GM23338 (cell line): ENCODE measurements around the gene ATP1B3. TPM values are rescaled to one million over a fixed set of nuclear protein-coding genes. Genes with fewer than 3 reads are reported as not detected.

Experiments used
- ATAC-seq: fragments of 200-7000 bp; cut with Tn5 transposase; 3 replicates; pipeline ENCODE4 v1.9.1; 2020
- DNase-seq: peaks from one replicate; pipeline ENCODE4 v3.0.0-alpha.2; 2015; ENCODE audit warnings: low spot score
- H2AFZ ChIP-seq: fragments of 200-600 bp; sonication (generic); 2 replicates; pipeline ENCODE4 v1.8.0; 2016; ENCODE audit warnings: antibody characterized with exemption, mild to moderate bottlenecking, moderate library complexity
- H3F3A ChIP-seq: fragments of 200-600 bp; sonication (generic); replicated peaks from 2 replicates; pipeline ENCODE4 v1.8.0; 2017; ENCODE audit warnings: antibody characterized with exemption, mixed run types, low read depth
- H3K27ac ChIP-seq: fragments of 200-600 bp; sonication (generic); 2 replicates; pipeline ENCODE4 v1.6.1; 2016; ENCODE audit warnings: low read depth
- H3K27me3 ChIP-seq: fragments of 200-600 bp; sonication (generic); 2 replicates; pipeline ENCODE4 v1.8.0; 2016; ENCODE audit warnings: mild to moderate bottlenecking, mixed run types, moderate library complexity; ENCODE audit not compliant: insufficient read depth
- H3K36me3 ChIP-seq: fragments of 200-600 bp; sonication (generic); 2 replicates; pipeline ENCODE4 v1.8.0; 2016; ENCODE audit warnings: mild to moderate bottlenecking; ENCODE audit not compliant: insufficient read depth
- H3K4me1 ChIP-seq: fragments of 200-600 bp; sonication (generic); 2 replicates; pipeline ENCODE4 v1.8.0; 2016; ENCODE audit warnings: mild to moderate bottlenecking, moderate library complexity; ENCODE audit not compliant: insufficient read depth
- H3K4me2 ChIP-seq: fragments of 200-600 bp; sonication (generic); 2 replicates; pipeline ENCODE4 v1.7.1; 2017; ENCODE audit warnings: mixed run types
- H3K4me3 ChIP-seq: fragments of 200-600 bp; sonication (generic); 2 replicates; pipeline ENCODE4 v1.6.1; 2016; ENCODE audit warnings: mixed run types
- H3K79me2 ChIP-seq: fragments of 200-600 bp; sonication (generic); replicated peaks from 2 replicates; pipeline ENCODE4 v1.8.0; 2017; ENCODE audit warnings: mild to moderate bottlenecking; ENCODE audit not compliant: insufficient read depth
- H3K9me2 ChIP-seq: fragments of 200-600 bp; sonication (generic); 2 replicates; pipeline ENCODE4 v1.8.0; 2017; ENCODE audit not compliant: insufficient read depth
- H4K20me1 ChIP-seq: fragments of 200-600 bp; sonication (generic); replicated peaks from 2 replicates; pipeline ENCODE4 v1.8.0; 2017; ENCODE audit warnings: mild to moderate bottlenecking; ENCODE audit not compliant: insufficient read depth
- H3K27ac Mint-ChIP-seq: 2 replicates; pipeline ENCODE4 v1.8.0; 2020; ENCODE audit warnings: inconsistent platforms, mild to moderate bottlenecking, moderate library complexity, mixed read lengths
- H3K27me3 Mint-ChIP-seq: 3 replicates; pipeline ENCODE4 v1.8.0; 2022; ENCODE audit warnings: low read depth, mild to moderate bottlenecking, moderate library complexity, mixed read lengths, inconsistent platforms; ENCODE audit not compliant: insufficient read depth, poor library complexity
- H3K36me3 Mint-ChIP-seq: 3 replicates; pipeline ENCODE4 v1.8.0; 2021; ENCODE audit warnings: low read depth, mild to moderate bottlenecking, inconsistent platforms, moderate library complexity, mixed read lengths
- H3K4me1 Mint-ChIP-seq: 3 replicates; pipeline ENCODE4 v1.8.0; 2020; ENCODE audit warnings: mild to moderate bottlenecking, inconsistent platforms, mixed read lengths
- H3K4me3 Mint-ChIP-seq: 3 replicates; pipeline ENCODE4 v1.8.0; 2021; ENCODE audit warnings: moderate library complexity, mild to moderate bottlenecking, inconsistent platforms, mixed read lengths
- H3K9me3 Mint-ChIP-seq: 3 replicates; pipeline ENCODE4 v1.8.0; 2020; ENCODE audit warnings: moderate library complexity, mild to moderate bottlenecking, inconsistent platforms, mixed read lengths
- CREB1 ChIP-seq: fragments of 250-450 bp; sonication (Bioruptor Pico); IDR thresholded peaks from 2 replicates; pipeline ENCODE4 v1.5.0; 2020; ENCODE audit warnings: low read depth, mild to moderate bottlenecking, moderate library complexity
- CTCF ChIP-seq, 2 experiments: fragments of 200-600 bp in 1 of 2; sonication (generic) in 1 of 2; conservative IDR thresholded peaks; 2 replicates each; pipeline versions ENCODE4 v1.5.1 to v1.6.1; 2016 to 2017; ENCODE audit warnings: antibody characterized with exemption in 2 of 2, low read depth in 2 of 2, mild to moderate bottlenecking in 2 of 2, moderate library complexity in 1 of 2
- ETS1 ChIP-seq: IDR thresholded peaks from 2 replicates; pipeline ENCODE4 v1.6.1; 2016; ENCODE audit warnings: antibody characterized with exemption
- JUNB ChIP-seq: IDR thresholded peaks from one replicate; pipeline ENCODE4 v1.6.1; 2016; ENCODE audit warnings: antibody characterized with exemption; ENCODE audit not compliant: unreplicated experiment
- NANOG ChIP-seq: IDR thresholded peaks from 2 replicates; pipeline ENCODE4 v1.6.1; 2016; ENCODE audit warnings: antibody characterized with exemption, borderline replicate concordance
- POLR2AphosphoS5 ChIP-seq: IDR thresholded peaks from 2 replicates; pipeline ENCODE4 v1.6.1; 2016; ENCODE audit warnings: antibody characterized with exemption, low read depth
- REST ChIP-seq: IDR thresholded peaks from one replicate; pipeline ENCODE4 v1.6.1; 2018; ENCODE audit warnings: antibody characterized with exemption; ENCODE audit not compliant: unreplicated experiment
- STAT1 ChIP-seq: IDR thresholded peaks from one replicate; pipeline ENCODE4 v1.6.1; 2016; ENCODE audit warnings: antibody characterized with exemption; ENCODE audit not compliant: unreplicated experiment
- ZNF114 ChIP-seq: fragments of 250-450 bp; sonication (Bioruptor Pico); IDR thresholded peaks from 2 replicates; pipeline ENCODE4 v1.5.0; 2020; ENCODE audit warnings: mild to moderate bottlenecking, moderate library complexity
- ZNF331 ChIP-seq: fragments of 250-450 bp; sonication (Bioruptor Pico); IDR thresholded peaks from 2 replicates; pipeline ENCODE4 v1.5.0; 2020; ENCODE audit warnings: low read depth, mild to moderate bottlenecking, moderate library complexity
- polyA plus RNA-seq: library from polyadenylated mRNA; unstranded; fragments of >200 nt; fragmentation: Nextera tagmentation; extraction: Ambion mirVana; gene quantifications from 2 replicates; pipeline ENCODE4 v1.2.1, GENCODE V29; 2016
- total RNA-seq: library from RNA; depleted of rRNA; stranded (reverse); fragments of >200 nt; shearing (Covaris generic); gene quantifications from 2 replicates; pipeline ENCODE4 v1.2.3, GENCODE V29; 2014

Gene ATP1B3
- total and polyA plus RNA-seq, 2 experiments from 2014 or later, result 135 to 315 TPM

- TF ChIP-seq ZNF114 (CRISPR knock-in tag) (no peak), CREB1 (CRISPR knock-in tag) (no peak)
Measured at GRCh38 chr3:141828890-141829289, 47.6 kb upstream of the ATP1B3 start (continued).

GRCh38 chr3:141830508-141830907, 45.9 kb upstream of the ATP1B3 start:
- Histone ChIP-seq H3K79me2 (no peaks in the 10 kb centered on the region), H3K4me2 (no peak overlapping the region), H3F3A (no peaks in the 10 kb centered on the region), H2AFZ (peak overlapping the region; percentile 77), H3K27me3 (no peaks in the 10 kb centered on the region), H4K20me1 (no peaks in the 10 kb centered on the region), H3K9me2 (no peaks in the 10 kb centered on the region), H3K27ac (no peak overlapping the region), H3K4me1 (peaks cover 14% of the 10 kb centered on the region), H3K4me3 (no peak overlapping the region), H3K36me3 (no peaks in the 10 kb centered on the region)
- ATAC-seq (no peak), DNase-seq (no peak)
- Mint-ChIP-seq H3K36me3 (no peaks in the 10 kb centered on the region), H3K27me3 (peaks cover 5% of the 10 kb centered on the region), H3K9me3 (no peaks in the 10 kb centered on the region; the same call in 2 of the 3 replicates), H3K27ac (no peak overlapping the region), H3K4me1 (peaks cover 33% of the 10 kb centered on the region), H3K4me3 (no peak overlapping the region)
- no peak for TF ChIP-seq NANOG
- TF ChIP-seq STAT1, result no peak
- TF ChIP-seq ETS1, result no peak
- no peak for TF ChIP-seq ZNF114 (CRISPR knock-in tag)
- no peak for TF ChIP-seq REST
- no peak for TF ChIP-seq CREB1 (CRISPR knock-in tag)

- Histone ChIP-seq H2AFZ (0 out of 2 replicates have a peak overlapping the region, but pooled peaks have one; percentile 38), H3K27me3 (no peaks in the 10 kb centered on the region), H3K9me2 (no peaks in the 10 kb centered on the region), H3K36me3 (no peaks in the 10 kb centered on the region), H4K20me1 (no peaks in the 10 kb centered on the region), H3K4me1 (peaks cover under 1% of the 10 kb centered on the region; the same call in 1 of the 2 replicates), H3K79me2 (no peaks in the 10 kb centered on the region), H3K27ac (no peak overlapping the region), H3K4me3 (no peak overlapping the region), H3K4me2 (no peak overlapping the region), H3F3A (no peaks in the 10 kb centered on the region)
- no peak overlapping the region for H3K27ac Mint-ChIP-seq
- ATAC-seq (no peak), DNase-seq (no peak)
- H3K4me1 Mint-ChIP-seq, result peaks cover 7% of the 10 kb centered on the region
- no peaks in the 10 kb centered on the region; the same call in 2 of the 3 replicates for H3K9me3 Mint-ChIP-seq
- peaks cover 5% of the 10 kb centered on the region for H3K27me3 Mint-ChIP-seq
- H3K4me3 Mint-ChIP-seq, result no peak overlapping the region
- H3K36me3 Mint-ChIP-seq, result no peaks in the 10 kb centered on the region
- TF ChIP-seq JUNB (no peak), CTCF (conservative IDR thresholded peaks at IDR 0.05; ENCODE audit: low read depth in 2 of 2) (no peak), ZNF114 (CRISPR knock-in tag) (no peak), POLR2AphosphoS5 (no peak), NANOG (no peak), ZNF331 (CRISPR knock-in tag) (no peak)
Measured at GRCh38 chr3:141834292-141834691, 42.2 kb upstream of the ATP1B3 start.
